Keratinocyte (primary cell): ENCODE measurements around the gene FAM241A. TPM values are rescaled to one million over a fixed set of nuclear protein-coding genes. Genes with fewer than 3 reads are reported as not detected.

Source experiments
- DNase-seq: peaks from one replicate; pipeline ENCODE4 v3.0.0-alpha.2; 2011; ENCODE audit warnings: low read depth, missing footprints, low spot score
- FAIRE-seq: peaks from 2 replicates; lab custom pipeline; 2011; peaks lifted over from hg19 to GRCh38; lab: Jason Lieb, UNC
- H2AFZ ChIP-seq: 2 replicates; pipeline ENCODE4 v1.6.0; 2012; ENCODE audit warnings: low read length, control low read depth, inconsistent platforms; ENCODE audit not compliant: control insufficient read depth
- H3K27ac ChIP-seq: 2 replicates; pipeline ENCODE4 v1.5.1; 2011; ENCODE audit warnings: low read length; ENCODE audit not compliant: control insufficient read depth, insufficient read depth
- H3K27me3 ChIP-seq: 3 replicates; pipeline ENCODE4 v1.6.0; 2011; ENCODE audit warnings: low read length; ENCODE audit not compliant: control insufficient read depth, insufficient read depth; ENCODE audit errors: extremely low read depth
- H3K36me3 ChIP-seq, 2 experiments: 2 replicates in 1 of 2; 3 replicates in 1 of 2; pipeline ENCODE4 v1.5.1; 2011; ENCODE audit warnings: low read length in 2 of 2, mild to moderate bottlenecking in 1 of 2; ENCODE audit not compliant: control insufficient read depth in 2 of 2, insufficient read depth in 2 of 2; ENCODE audit errors: extremely low read depth in 1 of 2
- H3K4me1 ChIP-seq: 3 replicates; pipeline ENCODE4 v1.5.1; 2011; ENCODE audit warnings: low read length; ENCODE audit not compliant: control insufficient read depth, insufficient read depth; ENCODE audit errors: extremely low read depth
- H3K4me2 ChIP-seq: 3 replicates; pipeline ENCODE4 v1.6.0; 2011; ENCODE audit warnings: low read depth, low read length; ENCODE audit not compliant: control insufficient read depth, insufficient read depth; ENCODE audit errors: extremely low read depth
- H3K4me3 ChIP-seq, 3 experiments: fragments of 200-600 bp in 1 of 3; sonication (generic) in 1 of 3; 2 replicates in 2 of 3; 3 replicates in 1 of 3; pipeline ENCODE4 v1.5.1; 2011 to 2016; ENCODE audit warnings: low read length in 3 of 3, mild to moderate bottlenecking in 3 of 3, control low read depth in 2 of 3, inconsistent platforms in 1 of 3, low read depth in 1 of 3, mixed read lengths in 1 of 3, mixed run types in 1 of 3, moderate library complexity in 1 of 3; ENCODE audit not compliant: control insufficient read depth in 2 of 3, insufficient read depth in 2 of 3; ENCODE audit errors: extremely low read depth in 1 of 3
- H3K79me2 ChIP-seq: 2 replicates; pipeline ENCODE4 v1.6.0; 2012; ENCODE audit warnings: low read length; ENCODE audit not compliant: control insufficient read depth, insufficient read depth
- H3K9ac ChIP-seq: 3 replicates; pipeline ENCODE4 v1.6.0; 2011; ENCODE audit warnings: low read length; ENCODE audit not compliant: control insufficient read depth, insufficient read depth; ENCODE audit errors: extremely low read depth
- H3K9me1 ChIP-seq: 3 replicates; pipeline ENCODE4 v1.6.0; 2011; ENCODE audit warnings: low read length; ENCODE audit not compliant: control insufficient read depth, insufficient read depth; ENCODE audit errors: extremely low read depth
- H3K9me3 ChIP-seq: 2 replicates; pipeline ENCODE4 v1.5.1; 2012; ENCODE audit warnings: low read depth, low read length; ENCODE audit not compliant: control insufficient read depth
- H4K20me1 ChIP-seq: 3 replicates; pipeline ENCODE4 v1.6.0; 2011; ENCODE audit warnings: low read length; ENCODE audit not compliant: control insufficient read depth, insufficient read depth; ENCODE audit errors: extremely low read depth
- EZH2 ChIP-seq: IDR thresholded peaks from one replicate; pipeline ENCODE4 v1.6.1; 2012; ENCODE audit warnings: inconsistent platforms, mild to moderate bottlenecking, low read length, moderate library complexity
- dilution Hi-C: fragments of 300-500 bp; cut with MboI; formaldehyde crosslinking; loops from one replicate; pipeline ENCODE4 v1.7.0; 2020; ENCODE audit warnings: low sequenced_read_pairs; ENCODE audit not compliant: extremely low pct_ligation_motif_present
- polyA plus RNA-seq, 5 experiments: library from polyadenylated mRNA; depleted of rRNA in 3 of 5; stranded (reverse) in 3 of 5; stranded (forward) in 1 of 5; unstranded in 1 of 5; fragments of >200 nt; gene quantifications; 1 replicate in 1 of 5; 2 replicates in 3 of 5; 3 replicates in 1 of 5; pipeline versions ENCODE4 v1.2.1 to v1.2.3, GENCODE V29; 2011 to 2012; ENCODE audit warnings: missing spikeins in 2 of 5, low read depth in 1 of 5, low replicate concordance in 1 of 5
- TF ChIP-seq, protein P1 (sequence below), 3 experiments: IDR thresholded peaks in 1 of 3; conservative IDR thresholded peaks in 1 of 3; optimal IDR thresholded peaks in 1 of 3; 2 replicates in 2 of 3; 3 replicates in 1 of 3; pipeline versions ENCODE3 to v1.5.1; 2011; ENCODE audit warnings: low read length in 3 of 3, mild to moderate bottlenecking in 3 of 3, moderate library complexity in 2 of 3, control low read depth in 1 of 3, inconsistent platforms in 1 of 3; ENCODE audit not compliant: insufficient read depth in 2 of 3; ENCODE audit errors: extremely low read depth in 1 of 3

FAM241A gene
- polyA plus RNA-seq, 1 donor (not counting 4 experiments of a cell fraction or from before 2014, with no cell fraction given) = 2.9 TPM

DNA sequence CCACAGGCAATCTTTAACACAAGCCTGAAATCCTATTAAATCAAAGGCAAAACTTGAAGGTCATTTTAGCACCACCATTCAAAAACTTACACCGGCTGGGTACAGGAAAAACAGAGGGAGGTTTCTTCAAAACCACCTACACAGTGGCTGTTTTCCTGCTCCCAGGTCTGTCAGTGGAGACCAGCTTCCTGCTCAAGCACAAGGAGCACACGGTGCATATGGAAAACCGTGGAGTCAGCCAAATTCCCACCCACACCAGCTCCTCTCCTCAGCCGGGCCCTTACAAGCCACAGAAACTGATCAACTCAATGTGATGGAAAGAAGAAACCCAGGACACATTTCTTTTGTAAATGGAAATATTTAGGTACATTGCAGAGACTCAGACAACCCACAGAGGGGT lies 14.3 kb upstream of the FAM241A start:
- no peak overlapping the region for H3K4me2 ChIP-seq
- H3K4me3 ChIP-seq = no peak overlapping the region
- H3K9me3 ChIP-seq = no peaks in the 10 kb centered on the region
- H2AFZ ChIP-seq = peak overlapping the region; percentile 47
- H3K9ac ChIP-seq = no peak overlapping the region
- H3K9me1 ChIP-seq = no peaks in the 10 kb centered on the region
- no peak overlapping the region for H3K27ac ChIP-seq
- TF ChIP-seq, protein P1, sequence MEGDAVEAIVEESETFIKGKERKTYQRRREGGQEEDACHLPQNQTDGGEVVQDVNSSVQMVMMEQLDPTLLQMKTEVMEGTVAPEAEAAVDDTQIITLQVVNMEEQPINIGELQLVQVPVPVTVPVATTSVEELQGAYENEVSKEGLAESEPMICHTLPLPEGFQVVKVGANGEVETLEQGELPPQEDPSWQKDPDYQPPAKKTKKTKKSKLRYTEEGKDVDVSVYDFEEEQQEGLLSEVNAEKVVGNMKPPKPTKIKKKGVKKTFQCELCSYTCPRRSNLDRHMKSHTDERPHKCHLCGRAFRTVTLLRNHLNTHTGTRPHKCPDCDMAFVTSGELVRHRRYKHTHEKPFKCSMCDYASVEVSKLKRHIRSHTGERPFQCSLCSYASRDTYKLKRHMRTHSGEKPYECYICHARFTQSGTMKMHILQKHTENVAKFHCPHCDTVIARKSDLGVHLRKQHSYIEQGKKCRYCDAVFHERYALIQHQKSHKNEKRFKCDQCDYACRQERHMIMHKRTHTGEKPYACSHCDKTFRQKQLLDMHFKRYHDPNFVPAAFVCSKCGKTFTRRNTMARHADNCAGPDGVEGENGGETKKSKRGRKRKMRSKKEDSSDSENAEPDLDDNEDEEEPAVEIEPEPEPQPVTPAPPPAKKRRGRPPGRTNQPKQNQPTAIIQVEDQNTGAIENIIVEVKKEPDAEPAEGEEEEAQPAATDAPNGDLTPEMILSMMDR (optimal IDR thresholded peaks at IDR 0.05 in 1 of 3, IDR thresholded peaks at IDR 0.05 in 1 of 3, conservative IDR thresholded peaks at IDR 0.05 in 1 of 3; ENCODE audit: extremely low read depth in 1 of 3, insufficient read depth in 2 of 3, low read length in 3 of 3) = no peak
- no peak for TF ChIP-seq EZH2
- DNase-seq (no peak), FAIRE-seq (no peak)
- no peaks in the 10 kb centered on the region for H3K36me3 ChIP-seq
- no peaks in the 10 kb centered on the region for H3K27me3 ChIP-seq
- no peaks in the 10 kb centered on the region for H3K79me2 ChIP-seq
- no peaks in the 10 kb centered on the region for H4K20me1 ChIP-seq
- H3K4me1 ChIP-seq = peaks cover 4% of the 10 kb centered on the region
- dilution Hi-C loops = no loop called here

DNA sequence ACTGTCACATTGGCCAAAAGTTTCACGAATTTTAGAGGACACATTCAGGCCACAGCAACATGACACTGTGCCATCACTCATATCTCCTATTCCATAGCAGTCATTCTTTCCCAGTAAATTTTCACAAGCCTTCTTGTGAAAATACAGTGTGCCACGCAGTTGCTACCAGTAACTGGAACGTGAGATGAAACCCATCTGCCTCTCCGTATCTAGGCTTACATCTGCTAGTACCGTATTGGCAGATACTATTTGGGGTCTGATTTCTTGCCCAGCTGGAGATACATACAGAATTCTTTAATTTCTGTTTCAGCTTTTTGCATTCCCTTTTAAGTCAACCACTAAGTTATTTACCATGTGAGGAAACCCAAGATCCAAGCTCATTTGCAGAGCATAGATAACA lies 8.7 kb upstream of the FAM241A start:
- no peak for FAIRE-seq
- no peak overlapping the region for H2AFZ ChIP-seq

More for the DNA sequence above, 8.7 kb upstream of the FAM241A start:
- Histone ChIP-seq H3K36me3 (no peaks in the 10 kb centered on the region), H3K9me3 (no peaks in the 10 kb centered on the region), H3K9me1 (no peaks in the 10 kb centered on the region), H3K79me2 (no peaks in the 10 kb centered on the region), H3K4me3 (no peak overlapping the region), H3K9ac (no peak overlapping the region), H3K27me3 (no peaks in the 10 kb centered on the region), H4K20me1 (no peaks in the 10 kb centered on the region), H3K4me2 (no peak overlapping the region), H3K27ac (no peak overlapping the region), H3K4me1 (no peaks in the 10 kb centered on the region)
- TF ChIP-seq, protein P1 (optimal IDR thresholded peaks at IDR 0.05 in 1 of 3, IDR thresholded peaks at IDR 0.05 in 1 of 3, conservative IDR thresholded peaks at IDR 0.05 in 1 of 3; ENCODE audit: extremely low read depth in 1 of 3, insufficient read depth in 2 of 3, low read length in 3 of 3) = no peak
- no peak for TF ChIP-seq EZH2
- dilution Hi-C loops = no loop called here
- DNase-seq = no peak
